Transverse colon (tissue), 4 donors: Measurements from ENCODE around the gene CCER1.

Experiments
- CTCF ChIP-seq, 5 experiments: fragments of 200-600 bp in 3 of 5; fragments of 450-650 bp in 2 of 5; sonication (generic) in 3 of 5; IDR thresholded peaks; 1 replicate in 2 of 5; 2 replicates in 3 of 5; pipeline ENCODE4 v1.5.1; 2016 to 2017; ENCODE audit warnings: antibody characterized with exemption in 5 of 5, inconsistent platforms in 3 of 5, mild to moderate bottlenecking in 2 of 5, moderate library complexity in 1 of 5
- EP300 ChIP-seq: sonication (generic); formaldehyde crosslinking; IDR thresholded peaks from one replicate; pipeline ENCODE4 v1.6.1; 2017; ENCODE audit warnings: antibody characterized with exemption, low read depth
- POLR2A ChIP-seq: fragments of 450-650 bp; IDR thresholded peaks from one replicate; pipeline ENCODE4 v1.6.1; 2016; ENCODE audit warnings: antibody characterized with exemption, mild to moderate bottlenecking, moderate library complexity
- POLR2AphosphoS5 ChIP-seq, 3 donors: sonication (generic); formaldehyde crosslinking; IDR thresholded peaks; one replicate each; pipeline ENCODE4 v1.6.1; 2016; ENCODE audit warnings: antibody characterized with exemption in 3 of 3

- TF ChIP-seq CTCF (IDR thresholded peaks at IDR 0.05) (no peak), POLR2AphosphoS5 (IDR thresholded peaks at IDR 0.05) (no peak), EP300 (no peak), POLR2A (no peak)
These were observed 35.6 kb upstream of the CCER1 start for GRCh38 chr12:90990611-90991010.
